ENCODE data around the gene GPR152.

Gene GPR152

DNA sequence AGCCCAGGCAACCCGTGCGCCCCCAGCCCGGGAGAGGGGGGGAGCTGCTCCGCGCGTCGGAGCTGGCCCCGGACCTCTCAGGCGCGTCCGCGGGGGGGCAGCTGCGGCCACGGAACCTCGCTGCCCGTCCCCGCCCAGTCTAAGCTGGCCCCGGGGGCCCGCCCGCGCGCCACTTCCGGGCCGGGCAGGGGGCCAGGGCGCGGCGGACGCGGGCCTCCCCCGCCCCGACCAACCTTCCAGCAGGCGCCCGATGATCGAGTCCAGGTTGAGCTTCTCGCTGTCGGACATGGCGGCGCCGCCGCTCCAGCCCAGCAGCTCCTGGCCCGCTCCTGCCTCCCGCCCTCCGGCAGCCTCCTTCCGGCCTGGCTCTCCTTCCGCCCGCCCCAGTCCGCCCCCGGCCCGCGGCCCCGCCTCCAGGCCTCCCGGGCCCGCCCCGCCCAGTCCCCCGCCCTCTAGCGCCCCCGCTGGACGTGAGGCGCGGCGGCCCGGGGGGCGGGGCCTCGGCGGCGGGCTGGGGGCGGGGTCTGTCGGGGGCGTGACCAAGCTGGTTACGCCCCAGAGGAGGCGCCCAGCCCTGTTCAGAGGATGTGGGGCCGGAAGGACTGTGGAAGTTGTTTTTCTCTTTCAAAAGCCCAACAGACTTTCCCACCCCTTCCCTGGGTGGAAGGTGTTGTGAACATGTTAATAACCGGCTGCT is 50.9 kb downstream of the GPR152 start, which contains the start of gene PPP1CA:
PPP1CA (minus strand) TSS at position 364 of the 697 bp plus-strand sequence; CDS start at position 288, 76 bp downstream.
- no peaks in the 10 kb centered on the region for H3K27me3 ChIP-seq (replicated peaks; ENCODE audit: control insufficient read depth, insufficient read depth, low read length)
- TF ChIP-seq CTCF (IDR thresholded peaks at IDR 0.05; ENCODE audit: insufficient read depth, low read length, poor library complexity, severe bottlenecking) = peak; percentile 9
- peak; percentile 89 for DNase-seq (ENCODE audit: extremely low read depth, insufficient read length)
- H3K36me3 ChIP-seq (ENCODE audit: control insufficient read depth, insufficient read depth, low read length) = peaks cover 35% of the 10 kb centered on the region
- H3K4me3 ChIP-seq (replicated peaks; ENCODE audit: low read depth, low read length) = peak within 1 kb of the TSS; percentile 90
